ENCODE data around the gene YTHDF1.

YTHDF1 gene

GRCh38 chr20:63240004-63240403, 24.1 kb upstream of the YTHDF1 start:
- Histone ChIP-seq H3K9me3 (no peaks in the 10 kb centered on the region), H3K27ac (no peak overlapping the region), H3K4me3 (ENCODE audit: low read depth in 1 of 2, low read length in 1 of 2) (no peak overlapping the region), H3K4me1 (ENCODE audit: control insufficient read depth in 1 of 2, insufficient read depth in 1 of 2, low read depth in 1 of 2, low read length in 1 of 2) (no peaks in the 10 kb centered on the region), H3K27me3 (peaks cover 15% of the 10 kb centered on the region), H3K36me3 (no peaks in the 10 kb centered on the region)
- no peak for TF ChIP-seq CTCF (IDR thresholded peaks at IDR 0.05)

- Histone ChIP-seq H3K9me3 (no peaks in the 10 kb centered on the region), H3K4me1 (ENCODE audit: control insufficient read depth in 1 of 2, insufficient read depth in 1 of 2, low read depth in 1 of 2, low read length in 1 of 2) (no peaks in the 10 kb centered on the region), H3K27ac (no peak overlapping the region), H3K4me3 (ENCODE audit: low read depth in 1 of 2, low read length in 1 of 2) (no peak overlapping the region), H3K36me3 (no peaks in the 10 kb centered on the region), H3K27me3 (peaks cover 15% of the 10 kb centered on the region)
- TF ChIP-seq CTCF (IDR thresholded peaks at IDR 0.05) = no peak
Observed at GRCh38 chr20:63239431-63239830, 23.5 kb upstream of the YTHDF1 start.

- Histone ChIP-seq H3K36me3 (no peaks in the 10 kb centered on the region), H3K27ac (no peak overlapping the region), H3K4me3 (ENCODE audit: low read depth in 1 of 2, low read length in 1 of 2) (no peak overlapping the region), H3K27me3 (peaks cover 17% of the 10 kb centered on the region), H3K9me3 (no peaks in the 10 kb centered on the region), H3K4me1 (ENCODE audit: control insufficient read depth in 1 of 2, insufficient read depth in 1 of 2, low read depth in 1 of 2, low read length in 1 of 2) (no peaks in the 10 kb centered on the region)
- no peak for TF ChIP-seq CTCF (IDR thresholded peaks at IDR 0.05)
Observed at GRCh38 chr20:63238514-63239125, 22.7 kb upstream of the YTHDF1 start.

GRCh38 chr20:63238031-63238430, 22.1 kb upstream of the YTHDF1 start:
- Histone ChIP-seq H3K9me3 (no peaks in the 10 kb centered on the region), H3K36me3 (no peaks in the 10 kb centered on the region), H3K4me3 (ENCODE audit: low read depth in 1 of 2, low read length in 1 of 2) (no peak overlapping the region), H3K4me1 (ENCODE audit: control insufficient read depth in 1 of 2, insufficient read depth in 1 of 2, low read depth in 1 of 2, low read length in 1 of 2) (no peaks in the 10 kb centered on the region), H3K27ac (no peak overlapping the region), H3K27me3 (peaks cover 23% of the 10 kb centered on the region)
- no peak for TF ChIP-seq CTCF (IDR thresholded peaks at IDR 0.05)

GRCh38 chr20:63236116-63236837, 20.3 kb upstream of the YTHDF1 start:
- Histone ChIP-seq H3K27ac (no peak overlapping the region), H3K4me1 (ENCODE audit: control insufficient read depth in 1 of 2, insufficient read depth in 1 of 2, low read depth in 1 of 2, low read length in 1 of 2) (no peaks in the 10 kb centered on the region), H3K27me3 (peaks cover 38% of the 10 kb centered on the region), H3K4me3 (ENCODE audit: low read depth in 1 of 2, low read length in 1 of 2) (no peak overlapping the region), H3K36me3 (no peaks in the 10 kb centered on the region), H3K9me3 (no peaks in the 10 kb centered on the region)
- no peak for TF ChIP-seq CTCF (IDR thresholded peaks at IDR 0.05)
